GM21825 (cell line): Measurements from ENCODE around the gene IGFBP6.
"Not testable (repeated sequence)": the region's sequence is repeated elsewhere in the genome, so short reads cannot be mapped to it uniquely, and the experiment has no call there.

Source experiments
- ATAC-seq: cut with Tn5 transposase; IDR thresholded peaks from one replicate; pipeline ENCODE4 v1.9.1; 2021; ENCODE audit warnings: mild to moderate bottlenecking, moderate library complexity; ENCODE audit not compliant: unreplicated experiment

IGFBP6 gene

DNA sequence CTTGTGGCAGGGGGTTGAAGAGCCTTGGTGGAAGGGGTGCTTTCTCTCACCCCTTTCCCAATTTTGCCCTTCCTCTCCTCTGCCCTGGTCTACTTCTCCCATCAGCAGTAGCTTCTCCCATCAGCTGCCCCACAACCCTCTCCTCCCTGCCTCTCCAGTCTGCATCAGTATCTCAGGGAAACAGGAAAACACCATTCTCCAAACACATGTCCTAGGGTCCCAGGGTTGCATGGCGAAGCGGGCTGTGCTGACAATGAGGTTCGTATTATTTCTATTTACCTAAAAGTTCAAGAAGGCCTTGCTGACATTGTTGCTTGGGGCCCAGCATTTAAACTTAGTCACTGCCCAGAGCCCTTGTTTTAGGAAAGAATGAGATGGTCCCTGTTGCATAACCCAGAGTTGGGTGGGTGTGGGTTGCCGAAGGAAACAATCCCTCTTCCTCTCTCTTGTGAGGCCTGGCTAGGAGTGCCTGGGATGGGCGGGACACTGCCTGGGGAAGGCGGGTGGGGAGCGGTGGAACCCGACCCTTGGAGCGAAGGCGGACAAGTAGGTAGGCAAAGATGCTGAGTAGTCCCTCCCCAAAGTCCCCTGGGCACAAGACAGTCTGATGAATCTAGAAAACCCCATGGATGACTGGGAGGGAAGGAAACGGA is 1.3 kb upstream of the IGFBP6 start:
- ATAC-seq, result no peak

- no peak for ATAC-seq
Observed at GRCh38 chr12:53096759-53097158, 708 bp upstream of the IGFBP6 start.

DNA sequence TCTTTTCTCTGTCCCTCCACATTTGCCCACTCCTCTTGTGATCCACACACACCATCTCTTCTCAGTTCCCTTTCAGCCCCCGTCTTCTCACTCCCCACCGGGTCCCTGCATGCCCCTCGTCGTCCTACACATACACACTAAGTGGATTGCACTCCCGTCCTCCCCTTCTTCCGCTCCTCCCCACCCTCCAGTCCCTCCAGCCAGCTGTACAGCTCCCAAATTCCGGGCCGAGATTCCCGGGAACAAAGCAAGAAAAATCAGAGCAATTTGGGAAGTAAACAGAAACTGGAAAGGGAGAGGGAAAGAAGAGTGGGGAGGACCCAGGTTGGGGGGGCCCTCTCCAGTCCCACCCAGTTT is 282 bp upstream of the IGFBP6 start:
- no peak for ATAC-seq

DNA sequence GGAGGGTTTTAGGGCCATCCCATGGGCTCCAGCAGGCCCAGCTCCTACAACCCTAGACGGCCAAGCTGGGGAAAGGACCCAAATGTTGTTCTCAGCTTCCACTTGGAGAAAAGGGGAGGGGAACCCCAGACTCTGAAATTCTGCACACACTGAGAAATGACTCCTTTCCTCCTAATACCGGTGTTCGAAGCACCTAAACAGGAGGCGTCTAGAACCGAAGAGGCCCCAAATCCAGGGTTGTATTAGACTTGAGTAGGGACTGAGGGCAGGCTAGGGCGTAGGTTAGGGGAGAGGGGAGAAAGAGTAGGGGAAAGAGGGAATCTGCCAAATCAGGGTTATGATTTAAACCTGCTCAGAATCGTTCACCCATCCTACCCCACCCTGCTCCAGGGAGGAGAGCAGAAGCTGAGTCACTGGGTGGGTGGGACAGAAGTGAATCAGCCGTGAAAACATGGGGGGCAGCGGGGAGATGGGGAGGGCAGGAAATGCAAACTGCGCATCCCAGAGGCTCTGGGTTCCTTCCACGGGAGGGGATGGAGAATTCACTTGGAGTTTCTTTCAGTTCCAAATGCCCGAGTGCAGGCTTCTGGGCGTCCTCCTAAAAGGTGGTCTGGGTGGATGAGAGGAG is 1.0 kb downstream of the IGFBP6 start:
- no peak for ATAC-seq

- ATAC-seq, result no peak
Observed at GRCh38 chr12:53099071-53099882, 1.8 kb downstream of the IGFBP6 start.

- ATAC-seq, result no peak
Observed at GRCh38 chr12:53100466-53101151, 3.1 kb downstream of the IGFBP6 start.

- ATAC-seq, result no peak
Observed at GRCh38 chr12:53101266-53101665, 3.8 kb downstream of the IGFBP6 start.

DNA sequence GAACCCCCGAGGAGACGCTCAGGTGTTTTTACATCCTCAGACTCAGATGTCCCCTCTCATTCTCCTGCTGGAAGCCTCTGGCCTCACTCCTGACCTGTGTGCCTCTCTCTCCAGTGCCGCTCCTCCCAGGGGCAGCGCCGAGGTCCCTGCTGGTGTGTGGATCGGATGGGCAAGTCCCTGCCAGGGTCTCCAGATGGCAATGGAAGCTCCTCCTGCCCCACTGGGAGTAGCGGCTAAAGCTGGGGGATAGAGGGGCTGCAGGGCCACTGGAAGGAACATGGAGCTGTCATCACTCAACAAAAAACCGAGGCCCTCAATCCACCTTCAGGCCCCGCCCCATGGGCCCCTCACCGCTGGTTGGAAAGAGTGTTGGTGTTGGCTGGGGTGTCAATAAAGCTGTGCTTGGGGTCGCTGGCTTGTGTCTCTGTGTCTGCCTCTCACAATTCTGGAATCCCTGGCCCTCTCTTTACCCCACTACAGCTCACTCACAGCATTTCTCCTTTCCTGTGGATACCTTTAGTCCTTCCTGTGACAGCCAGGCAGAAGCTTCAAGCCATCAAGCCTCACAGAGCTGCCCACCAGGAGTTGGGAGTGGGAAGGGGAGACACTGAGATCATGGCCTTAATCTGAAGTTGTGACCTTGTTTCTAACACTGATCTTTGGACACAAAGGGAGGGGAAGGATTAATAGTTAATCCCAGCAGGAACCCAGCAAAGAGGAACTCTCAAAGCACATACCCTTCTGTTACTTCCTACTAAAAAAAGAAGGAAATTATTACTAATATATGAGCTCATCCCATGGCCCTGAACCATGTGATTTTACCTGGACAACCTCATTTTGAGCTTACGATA is 4.7 kb downstream of the IGFBP6 start:
- no peak for ATAC-seq

DNA sequence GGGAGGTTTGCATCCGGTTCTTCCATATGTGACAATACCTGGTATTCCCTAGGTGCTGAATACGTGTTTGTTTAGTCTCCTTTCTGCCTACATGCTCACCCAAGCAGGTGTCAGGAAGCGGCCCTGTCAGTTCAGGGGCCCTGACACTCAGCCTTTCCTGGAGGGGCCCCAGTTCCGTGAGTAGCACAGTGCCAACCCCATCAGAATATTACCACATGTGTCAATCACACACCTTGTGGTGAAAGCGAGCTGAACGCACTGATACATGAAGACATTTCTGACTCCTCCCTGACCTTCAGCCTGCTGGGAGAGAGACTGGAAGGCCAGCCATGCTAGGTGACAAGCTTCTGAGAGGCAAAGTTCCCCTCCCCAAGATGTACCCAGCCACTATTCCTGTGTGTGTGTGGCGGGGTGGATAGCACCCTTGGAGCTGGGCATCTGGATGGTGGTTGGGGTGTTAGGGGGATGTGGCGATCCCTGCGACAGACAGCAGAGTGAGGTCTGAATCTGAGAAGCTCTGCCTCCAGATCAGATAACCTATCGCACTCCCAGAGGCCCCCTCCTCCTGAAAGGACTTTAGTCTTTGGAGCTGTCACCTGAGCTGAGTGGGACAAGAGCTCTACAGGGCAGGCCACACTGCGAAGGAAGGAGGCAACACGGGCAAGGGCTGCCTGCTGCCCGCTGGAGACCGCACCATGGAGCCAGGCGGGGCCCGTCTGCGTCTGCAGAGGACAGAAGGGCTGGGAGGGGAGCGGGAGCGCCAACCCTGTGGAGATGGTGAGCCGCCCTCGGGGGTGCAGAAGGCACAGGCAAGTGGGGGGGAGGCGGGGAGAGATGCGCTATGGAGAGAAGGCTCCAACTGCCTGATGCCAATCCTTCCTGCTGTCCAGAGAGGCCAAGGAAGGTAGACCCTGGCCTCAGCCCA is 5.7 kb downstream of the IGFBP6 start, which contains the start of gene SOAT2:
TSS of gene SOAT2 (plus strand) at position 604 of the 925 bp plus-strand sequence. CDS start at position 696, 92 bp downstream.
- ATAC-seq, result no peak

GRCh38 chr12:53103860-53104305 is 6.4 kb downstream of the IGFBP6 start:
- ATAC-seq, result no peak

DNA sequence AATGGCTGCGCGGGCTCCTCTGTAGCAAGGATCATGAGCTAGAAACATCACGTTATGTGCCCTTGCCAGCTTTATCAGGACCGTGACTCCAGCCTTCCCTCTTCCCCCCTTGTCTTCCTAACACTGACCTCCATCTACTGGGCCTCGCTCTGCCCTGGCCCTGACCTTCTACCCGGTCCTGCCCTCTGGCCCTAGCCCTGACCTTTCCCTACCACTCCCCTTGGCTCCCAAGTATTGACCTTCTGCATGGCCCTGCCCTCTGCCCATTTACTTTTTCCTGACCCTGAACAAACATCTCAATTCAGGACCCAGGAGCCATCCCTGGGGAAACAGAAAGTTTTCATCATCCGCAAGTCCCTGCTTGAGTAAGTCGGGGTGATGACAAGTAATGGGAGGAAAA is 7.8 kb downstream of the IGFBP6 start:
- no peak for ATAC-seq

DNA sequence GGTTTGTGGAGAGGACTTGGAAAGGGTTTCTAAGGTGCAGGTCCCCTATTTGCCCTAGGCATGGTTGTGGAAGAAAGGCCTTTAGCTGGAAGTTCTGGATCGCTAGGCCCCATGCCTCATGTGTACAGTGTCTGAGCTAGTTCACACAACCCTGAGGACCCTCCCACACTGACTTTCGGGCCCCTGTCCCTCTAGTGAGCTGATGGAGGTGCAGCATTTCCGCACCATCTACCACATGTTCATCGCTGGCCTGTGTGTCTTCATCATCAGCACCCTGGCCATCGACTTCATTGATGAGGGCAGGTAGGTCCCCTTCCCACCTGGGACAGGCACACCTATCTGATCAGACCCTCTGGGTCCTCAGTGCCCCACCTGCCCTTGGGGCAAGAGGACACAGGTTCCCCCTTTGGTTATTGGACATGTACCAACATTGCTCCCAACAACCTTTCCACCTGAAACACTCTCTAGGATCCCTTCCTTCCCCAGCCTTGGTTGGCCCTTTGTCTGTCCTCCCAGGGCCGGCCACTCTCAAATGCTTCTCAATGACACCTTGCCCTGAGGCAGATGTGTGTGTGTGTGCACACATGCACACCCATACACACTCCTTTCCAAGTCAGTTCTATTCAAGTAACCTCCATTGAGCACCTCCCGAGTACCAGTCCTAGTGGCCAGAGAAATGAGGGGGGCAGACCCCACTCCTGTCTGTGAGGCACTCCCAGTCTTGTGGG is 8.4 kb downstream of the IGFBP6 start:
- no peak for ATAC-seq

DNA sequence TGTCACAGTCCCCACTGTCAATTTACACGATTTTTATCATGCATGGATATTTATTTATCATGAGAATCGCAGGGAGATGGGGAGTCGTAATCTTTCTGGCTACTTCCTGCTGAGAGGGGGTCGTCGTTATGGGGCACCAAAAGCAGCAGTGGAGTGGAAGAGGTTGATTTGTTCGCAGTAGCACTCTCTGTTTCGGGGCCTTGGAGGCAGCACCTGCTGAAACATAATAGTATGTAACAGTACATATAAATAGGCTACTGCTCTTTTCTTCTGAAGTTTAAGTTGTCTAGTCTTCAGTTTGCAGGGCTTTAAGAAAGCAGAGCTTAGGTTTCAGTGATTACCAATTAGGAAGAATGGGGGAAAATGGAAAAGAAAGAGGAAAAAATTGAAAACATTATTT is 9.7 kb downstream of the IGFBP6 start:
- no peak for ATAC-seq

DNA sequence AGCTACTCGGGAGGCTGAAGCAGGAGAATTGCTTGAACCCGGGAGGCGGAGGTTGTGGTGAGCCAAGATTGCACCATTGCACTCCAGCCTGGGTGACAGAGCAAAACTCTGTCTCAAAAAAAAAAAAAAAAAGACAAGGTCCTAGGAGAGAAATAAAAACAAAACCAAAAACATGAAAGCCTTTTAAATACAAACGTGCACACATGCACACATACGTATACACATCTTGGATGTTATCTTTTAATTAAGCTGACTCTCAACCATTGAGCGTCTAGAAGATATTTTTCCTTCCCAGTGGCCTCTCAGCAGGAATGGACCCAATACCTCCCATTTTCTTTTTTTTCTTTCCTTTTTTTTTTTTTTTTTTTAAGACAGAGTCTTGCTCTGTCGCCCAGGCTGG is 15.0 kb downstream of the IGFBP6 start:
- ATAC-seq, result not testable (repeated sequence)

DNA sequence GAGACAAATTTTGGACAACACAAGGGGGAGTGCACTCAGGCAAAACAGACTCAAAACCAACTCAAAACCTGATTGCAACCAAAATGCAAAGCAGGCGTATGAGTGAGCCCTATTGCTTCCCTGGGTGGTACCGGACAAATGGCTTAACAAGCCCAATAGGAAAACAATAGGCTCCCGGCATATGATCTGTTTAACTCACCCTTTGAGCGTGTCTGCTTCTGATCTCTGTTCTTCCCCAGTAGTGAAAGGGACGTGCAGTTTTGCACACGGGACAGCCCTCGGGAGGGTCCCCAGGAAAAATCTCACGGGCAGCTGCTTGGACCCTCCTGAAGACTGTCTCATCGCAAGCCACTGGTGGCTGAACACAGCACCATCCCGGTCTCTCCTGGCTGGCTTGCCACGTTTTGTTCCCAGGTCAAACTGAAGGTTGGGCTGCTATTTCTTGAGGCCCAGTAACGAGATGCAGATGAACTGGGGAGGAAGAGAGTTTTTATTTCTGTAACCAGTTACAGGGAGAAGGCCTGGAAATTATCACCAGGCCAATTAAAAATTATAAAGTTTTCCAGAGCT is 15.8 kb downstream of the IGFBP6 start:
- ATAC-seq, result no peak

DNA sequence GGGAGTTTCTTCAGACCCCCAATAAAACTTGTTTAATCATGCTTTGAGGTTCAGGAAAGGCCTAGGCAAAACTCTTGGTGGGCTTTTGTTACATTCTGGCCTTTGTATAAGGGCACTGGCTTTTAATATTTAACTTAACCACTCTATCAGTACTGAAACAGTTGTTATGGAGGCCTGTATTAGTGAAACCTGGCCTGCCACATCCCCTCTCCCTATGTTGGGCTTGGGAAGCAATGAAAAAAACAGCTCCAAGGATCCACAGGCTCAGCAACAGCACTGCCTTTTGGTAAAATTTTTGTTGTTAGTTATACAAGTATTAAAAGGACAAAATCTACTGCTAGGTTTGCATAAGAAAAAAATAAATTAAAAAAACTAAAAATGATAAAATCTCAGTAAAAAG is 16.5 kb downstream of the IGFBP6 start:
- ATAC-seq, result no peak

DNA sequence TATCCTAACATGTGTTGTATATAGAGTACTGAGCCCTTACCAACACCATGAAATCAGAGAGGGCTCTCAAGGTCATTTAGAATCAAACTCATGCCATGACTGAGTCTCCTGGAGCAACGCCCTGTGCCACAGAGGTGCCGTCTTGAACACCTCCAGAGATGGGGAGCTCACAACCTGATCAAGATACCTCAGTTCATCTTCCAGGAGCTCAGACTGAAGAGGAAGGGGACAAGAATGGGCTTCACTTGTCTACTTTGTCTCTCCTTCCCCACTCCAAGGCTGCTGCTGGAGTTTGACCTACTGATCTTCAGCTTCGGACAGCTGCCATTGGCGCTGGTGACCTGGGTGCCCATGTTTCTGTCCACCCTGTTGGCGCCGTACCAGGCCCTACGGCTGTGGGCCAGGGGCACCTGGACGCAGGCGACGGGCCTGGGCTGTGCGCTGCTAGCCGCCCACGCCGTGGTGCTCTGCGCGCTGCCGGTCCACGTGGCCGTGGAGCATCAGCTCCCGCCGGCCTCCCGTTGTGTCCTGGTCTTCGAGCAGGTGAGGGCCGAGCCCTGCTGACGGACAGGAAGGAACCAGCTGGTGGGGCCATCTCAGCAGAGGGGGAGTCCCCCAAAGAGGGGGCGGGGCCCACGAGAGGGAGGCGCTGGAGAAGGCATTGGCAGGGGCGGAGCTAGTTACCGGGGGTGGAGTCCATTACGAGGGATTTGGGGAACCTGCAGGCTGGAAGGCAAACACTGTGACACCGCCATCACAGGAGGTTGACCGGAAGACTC is 17.8 kb downstream of the IGFBP6 start:
- no peak for ATAC-seq
